ENCODE measurements around the gene FGFR2. TPM values are rescaled to one million over a fixed set of nuclear protein-coding genes. Genes with fewer than 3 reads are reported as not detected.

FGFR2 gene
- total RNA-seq, 1 donor from 2014 or later = 8.0 TPM

DNA sequence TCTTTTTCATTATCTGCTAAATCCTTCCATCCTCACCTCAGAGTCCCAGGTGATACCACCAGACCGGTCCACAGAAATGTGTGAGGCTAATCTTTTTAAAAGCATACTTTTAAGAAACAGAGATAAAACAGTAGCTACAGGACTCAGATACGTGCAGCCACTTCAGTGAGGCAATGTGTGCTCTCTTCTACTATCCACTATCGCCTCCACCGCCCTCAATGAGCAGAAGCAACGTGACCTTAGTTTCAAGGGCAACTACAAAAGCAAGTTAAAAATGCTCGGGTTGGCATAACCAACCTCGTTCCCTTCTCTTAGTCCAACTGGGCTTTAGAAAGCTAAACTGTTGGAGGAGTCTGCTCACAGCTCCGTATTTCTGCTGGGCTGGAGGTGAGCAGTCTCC is 4.2 kb downstream of the FGFR2 start:
- H3K4me3 Mint-ChIP-seq (ENCODE audit: unreplicated experiment) = no peak overlapping the region
- DNase-seq (ENCODE audit: extremely low spot score, unreplicated experiment) = no peak
- peaks cover 2% of the 10 kb centered on the region for H3K36me3 Mint-ChIP-seq (ENCODE audit: unreplicated experiment)
- H3K27me3 Mint-ChIP-seq (ENCODE audit: unreplicated experiment) = peaks cover 11% of the 10 kb centered on the region
- no peaks in the 10 kb centered on the region for H3K9me3 Mint-ChIP-seq (ENCODE audit: unreplicated experiment)
- H3K27ac Mint-ChIP-seq (ENCODE audit: unreplicated experiment) = no peak overlapping the region
- peaks cover 13% of the 10 kb centered on the region for H3K4me1 Mint-ChIP-seq (ENCODE audit: unreplicated experiment)
- TF ChIP-seq, protein P1, sequence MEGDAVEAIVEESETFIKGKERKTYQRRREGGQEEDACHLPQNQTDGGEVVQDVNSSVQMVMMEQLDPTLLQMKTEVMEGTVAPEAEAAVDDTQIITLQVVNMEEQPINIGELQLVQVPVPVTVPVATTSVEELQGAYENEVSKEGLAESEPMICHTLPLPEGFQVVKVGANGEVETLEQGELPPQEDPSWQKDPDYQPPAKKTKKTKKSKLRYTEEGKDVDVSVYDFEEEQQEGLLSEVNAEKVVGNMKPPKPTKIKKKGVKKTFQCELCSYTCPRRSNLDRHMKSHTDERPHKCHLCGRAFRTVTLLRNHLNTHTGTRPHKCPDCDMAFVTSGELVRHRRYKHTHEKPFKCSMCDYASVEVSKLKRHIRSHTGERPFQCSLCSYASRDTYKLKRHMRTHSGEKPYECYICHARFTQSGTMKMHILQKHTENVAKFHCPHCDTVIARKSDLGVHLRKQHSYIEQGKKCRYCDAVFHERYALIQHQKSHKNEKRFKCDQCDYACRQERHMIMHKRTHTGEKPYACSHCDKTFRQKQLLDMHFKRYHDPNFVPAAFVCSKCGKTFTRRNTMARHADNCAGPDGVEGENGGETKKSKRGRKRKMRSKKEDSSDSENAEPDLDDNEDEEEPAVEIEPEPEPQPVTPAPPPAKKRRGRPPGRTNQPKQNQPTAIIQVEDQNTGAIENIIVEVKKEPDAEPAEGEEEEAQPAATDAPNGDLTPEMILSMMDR (IDR thresholded peaks at IDR 0.05) = no peak

DNA sequence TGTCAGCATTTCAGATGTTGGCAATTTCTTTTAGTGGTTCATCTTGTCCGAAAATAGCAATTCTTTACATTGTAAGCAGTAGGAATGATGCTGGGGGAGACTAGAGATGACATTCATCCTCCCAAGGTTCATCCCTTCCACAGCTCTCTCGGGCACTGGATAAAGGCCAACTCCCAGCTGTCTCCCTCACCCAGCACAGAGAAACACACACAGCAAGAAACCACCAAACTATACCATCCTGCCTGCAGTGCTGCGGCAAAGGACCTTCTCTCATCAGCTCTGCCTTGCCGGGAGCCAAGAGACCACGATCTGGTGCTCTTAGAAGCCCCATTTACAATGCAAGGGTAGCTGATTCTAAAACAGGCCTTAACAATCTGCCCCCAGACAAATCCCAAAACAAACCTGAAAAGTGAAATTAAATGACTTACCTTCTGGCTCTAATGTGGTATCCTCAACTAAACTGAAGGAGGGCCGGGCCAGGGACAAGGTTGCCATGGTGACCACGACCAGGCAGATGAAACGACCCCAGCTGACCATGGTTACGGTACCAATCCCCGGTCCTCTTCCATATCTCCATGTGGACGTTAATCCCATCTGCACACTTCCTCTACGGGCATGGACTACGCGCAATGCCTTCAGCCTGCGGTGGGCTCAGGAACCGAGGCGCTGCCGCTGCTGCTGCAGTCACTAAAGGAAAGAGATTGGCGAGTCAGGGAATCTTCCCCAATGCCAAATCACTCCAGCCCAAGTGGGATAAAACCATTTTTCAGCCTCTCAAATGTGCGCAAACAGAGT is 4.8 kb downstream of the FGFR2 start:
- peaks cover 2% of the 10 kb centered on the region for H3K36me3 Mint-ChIP-seq (ENCODE audit: unreplicated experiment)
- peaks cover 11% of the 10 kb centered on the region for H3K27me3 Mint-ChIP-seq (ENCODE audit: unreplicated experiment)
- H3K4me1 Mint-ChIP-seq (ENCODE audit: unreplicated experiment) = peaks cover 13% of the 10 kb centered on the region
- no peak overlapping the region for H3K27ac Mint-ChIP-seq (ENCODE audit: unreplicated experiment)
- TF ChIP-seq, protein P1 (IDR thresholded peaks at IDR 0.05) = no peak
- H3K9me3 Mint-ChIP-seq (ENCODE audit: unreplicated experiment) = no peaks in the 10 kb centered on the region
- DNase-seq (ENCODE audit: extremely low spot score, unreplicated experiment) = no peak
- no peak overlapping the region for H3K4me3 Mint-ChIP-seq (ENCODE audit: unreplicated experiment)

DNA sequence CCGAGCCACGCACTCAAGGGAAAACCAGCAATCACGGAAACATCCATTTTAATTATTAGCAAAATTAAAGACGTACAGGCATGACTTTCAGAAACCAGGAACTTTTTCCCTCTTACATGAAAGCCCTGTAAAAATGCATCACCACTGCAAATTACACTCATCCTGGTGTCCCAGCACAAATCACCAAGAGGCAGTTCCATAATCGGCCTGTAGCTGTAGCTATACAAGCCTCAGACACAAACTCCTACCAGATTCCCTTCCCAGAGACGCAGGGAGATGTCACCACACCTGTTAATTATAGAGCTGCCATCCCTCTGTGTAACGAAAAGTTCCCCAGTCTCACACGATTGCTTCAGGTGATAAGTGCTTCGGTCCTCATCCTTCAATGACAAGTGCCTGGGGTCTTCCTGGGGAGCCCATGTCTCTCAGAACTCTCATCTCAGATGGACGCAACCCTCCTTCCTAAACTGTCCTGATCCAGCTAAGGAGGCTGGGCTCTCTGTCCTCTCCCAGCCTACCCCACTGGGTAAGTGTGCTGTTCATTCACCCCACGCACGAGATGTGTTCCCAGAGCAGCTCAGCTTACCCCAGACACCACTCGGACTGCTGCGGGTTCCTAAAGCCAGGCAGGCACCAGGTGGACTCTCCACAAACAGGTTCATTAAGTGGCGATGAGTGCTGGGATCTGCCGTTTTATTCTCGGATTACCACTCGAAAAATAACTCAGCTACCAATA is 5.9 kb downstream of the FGFR2 start:
- Mint-ChIP-seq H3K4me1 (ENCODE audit: unreplicated experiment) (peaks cover 13% of the 10 kb centered on the region), H3K4me3 (ENCODE audit: unreplicated experiment) (no peak overlapping the region), H3K9me3 (ENCODE audit: unreplicated experiment) (no peaks in the 10 kb centered on the region), H3K27me3 (ENCODE audit: unreplicated experiment) (peaks cover 11% of the 10 kb centered on the region), H3K27ac (ENCODE audit: unreplicated experiment) (no peak overlapping the region), H3K36me3 (ENCODE audit: unreplicated experiment) (peaks cover 2% of the 10 kb centered on the region)
- DNase-seq (ENCODE audit: extremely low spot score, unreplicated experiment) = no peak
- TF ChIP-seq, protein P1 (IDR thresholded peaks at IDR 0.05) = no peak

DNA sequence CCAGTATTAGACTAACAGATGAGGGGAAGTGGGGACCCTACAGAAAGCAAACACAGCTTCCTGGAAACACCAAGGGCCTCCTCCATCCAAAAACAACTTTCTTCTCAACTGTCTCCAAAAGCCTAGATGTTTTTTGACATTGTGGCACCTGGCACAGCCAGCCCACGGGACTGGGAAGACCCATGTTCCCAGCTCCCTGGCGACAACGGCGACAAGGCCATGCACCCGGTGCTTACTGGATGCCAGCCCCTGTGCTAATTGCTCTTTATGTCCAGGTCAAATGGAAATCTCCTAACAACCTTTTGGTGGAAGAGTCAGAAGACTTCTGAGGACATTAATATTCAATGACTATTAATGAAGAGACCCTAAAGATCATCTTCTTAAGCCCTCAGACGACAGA is 7.1 kb downstream of the FGFR2 start:
- peaks cover 2% of the 10 kb centered on the region for H3K36me3 Mint-ChIP-seq (ENCODE audit: unreplicated experiment)
- H3K9me3 Mint-ChIP-seq (ENCODE audit: unreplicated experiment) = peaks cover 4% of the 10 kb centered on the region
- peaks cover 9% of the 10 kb centered on the region for H3K4me1 Mint-ChIP-seq (ENCODE audit: unreplicated experiment)
- no peak overlapping the region for H3K4me3 Mint-ChIP-seq (ENCODE audit: unreplicated experiment)
- H3K27ac Mint-ChIP-seq (ENCODE audit: unreplicated experiment) = no peak overlapping the region
- peaks cover 7% of the 10 kb centered on the region for H3K27me3 Mint-ChIP-seq (ENCODE audit: unreplicated experiment)
- DNase-seq (ENCODE audit: extremely low spot score, unreplicated experiment) = no peak
- TF ChIP-seq, protein P1 (IDR thresholded peaks at IDR 0.05) = no peak

DNA sequence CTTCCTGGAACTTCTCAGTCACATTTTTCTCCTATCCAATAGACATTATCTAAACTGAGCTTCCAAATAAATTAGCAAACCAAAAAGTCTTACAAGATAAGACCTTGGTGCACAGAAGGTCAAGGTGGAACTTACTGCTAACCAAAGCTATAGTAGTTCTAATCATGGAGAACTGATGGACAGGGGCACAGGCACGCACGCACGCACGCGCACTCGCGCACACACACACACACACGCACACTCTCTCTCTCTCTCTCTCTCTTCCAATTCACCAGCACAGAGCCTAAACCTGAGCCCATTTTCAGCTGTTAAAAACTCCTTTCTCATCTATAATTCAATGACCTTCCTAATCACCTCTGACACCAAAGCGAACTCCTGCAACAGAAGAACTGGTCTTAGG is 7.5 kb downstream of the FGFR2 start:
- Mint-ChIP-seq H3K27me3 (ENCODE audit: unreplicated experiment) (peaks cover 4% of the 10 kb centered on the region), H3K36me3 (ENCODE audit: unreplicated experiment) (peaks cover 2% of the 10 kb centered on the region), H3K27ac (ENCODE audit: unreplicated experiment) (no peak overlapping the region), H3K4me3 (ENCODE audit: unreplicated experiment) (no peak overlapping the region), H3K4me1 (ENCODE audit: unreplicated experiment) (peaks cover 7% of the 10 kb centered on the region), H3K9me3 (ENCODE audit: unreplicated experiment) (peaks cover 4% of the 10 kb centered on the region)
- TF ChIP-seq, protein P1 (IDR thresholded peaks at IDR 0.05) = no peak
- no peak for DNase-seq (ENCODE audit: extremely low spot score, unreplicated experiment)

All from osteocyte (in vitro differentiated cells).